ENCODE data around the gene SP8.

DNA sequence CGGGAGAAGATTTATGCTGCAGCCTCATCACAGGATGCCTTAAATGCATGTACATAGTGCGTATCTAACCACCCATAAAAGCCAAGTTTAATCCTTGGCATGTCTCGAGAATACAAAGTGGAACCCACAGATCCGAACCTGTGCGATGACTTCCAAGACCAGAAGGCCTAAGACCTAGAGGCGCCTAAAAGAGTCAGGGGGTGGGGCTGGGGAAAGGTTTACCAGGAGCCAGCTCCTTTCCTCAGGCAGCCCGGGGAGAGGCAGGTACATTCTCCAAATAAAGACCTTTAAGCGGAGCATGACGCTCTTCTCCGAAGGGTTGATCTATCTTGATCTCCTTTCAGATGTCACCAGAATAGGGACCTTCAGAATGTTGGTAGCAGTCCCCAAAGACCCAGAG, 9.7 kb downstream of the SP8 start:
- TF ChIP-seq GATA2 (IDR thresholded peaks at IDR 0.05; ENCODE audit: low read depth, low read length) = no peak
- TF ChIP-seq GATA3 (IDR thresholded peaks at IDR 0.05; ENCODE audit: low read depth, low read length) = no peak

Measured in SH-SY5Y (cell line).